Smooth muscle cell of the brain vasculature (primary cell): ENCODE data around the gene PLXDC1.
"Not testable (repeated sequence)": the region's sequence is repeated elsewhere in the genome, so short reads cannot be mapped to it uniquely, and the experiment has no call there.

Experiments
- DNase-seq: peaks from one replicate; pipeline ENCODE4 v3.0.0-alpha.2; 2012; ENCODE audit warnings: low read depth, low spot score

Gene PLXDC1

GRCh38 chr17:39064374-39064773 lies 87.1 kb downstream of the PLXDC1 start:
- no peak for DNase-seq

- DNase-seq = no peak
Measured at GRCh38 chr17:39063681-39064069, 87.8 kb downstream of the PLXDC1 start.

- no peak for DNase-seq
Measured at GRCh38 chr17:39062846-39063680, 88.4 kb downstream of the PLXDC1 start.

- DNase-seq = no peak
Measured at GRCh38 chr17:39058524-39058923, 92.9 kb downstream of the PLXDC1 start.

- DNase-seq = no peak
Measured at GRCh38 chr17:39057701-39058206, 93.7 kb downstream of the PLXDC1 start.

- no peak for DNase-seq
Measured at GRCh38 chr17:39054111-39054645, 97.3 kb downstream of the PLXDC1 start.

- DNase-seq = not testable (repeated sequence)
Measured at GRCh38 chr17:39052423-39052822, 99.0 kb downstream of the PLXDC1 start.

- no peak for DNase-seq
Measured at GRCh38 chr17:39051001-39051585, 100.3 kb downstream of the PLXDC1 start.

DNA sequence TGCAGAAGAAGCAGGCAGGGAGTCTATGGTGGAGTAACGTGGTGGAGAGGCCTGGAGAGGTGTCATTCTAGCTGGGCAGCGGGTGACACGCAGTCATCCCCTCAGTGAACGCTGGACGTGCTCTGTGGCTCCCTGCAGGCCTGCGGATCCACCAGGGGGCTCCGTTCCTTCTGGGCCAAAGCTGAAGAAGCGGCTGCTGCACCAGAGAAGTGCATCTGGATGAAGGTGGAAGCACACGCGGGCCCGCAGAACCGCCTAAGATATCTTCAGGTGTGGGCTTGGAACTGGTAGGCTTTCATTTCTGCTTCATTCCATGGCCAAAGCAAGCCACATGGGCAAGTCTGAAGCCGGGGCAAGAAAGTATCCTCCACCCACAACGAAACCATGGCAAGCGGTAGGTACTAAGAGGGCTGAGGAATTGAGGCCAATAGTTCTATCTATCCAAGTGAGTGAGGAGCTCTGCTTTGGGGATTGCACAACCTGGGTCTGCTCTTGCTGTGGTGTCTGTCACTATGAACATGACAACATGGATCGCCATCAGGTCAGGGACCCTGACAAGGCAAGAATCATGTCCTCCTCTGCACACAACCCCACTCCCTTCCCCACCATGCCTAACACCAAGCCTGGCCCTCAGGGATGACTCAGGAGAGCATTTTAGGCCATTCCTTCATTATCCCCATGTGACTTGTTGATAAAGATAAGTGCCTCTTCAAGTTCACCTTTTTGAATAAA lies 105.3 kb downstream of the PLXDC1 start:
- DNase-seq = no peak

GRCh38 chr17:39036009-39036408 lies 115.4 kb downstream of the PLXDC1 start:
- DNase-seq = no peak

DNA sequence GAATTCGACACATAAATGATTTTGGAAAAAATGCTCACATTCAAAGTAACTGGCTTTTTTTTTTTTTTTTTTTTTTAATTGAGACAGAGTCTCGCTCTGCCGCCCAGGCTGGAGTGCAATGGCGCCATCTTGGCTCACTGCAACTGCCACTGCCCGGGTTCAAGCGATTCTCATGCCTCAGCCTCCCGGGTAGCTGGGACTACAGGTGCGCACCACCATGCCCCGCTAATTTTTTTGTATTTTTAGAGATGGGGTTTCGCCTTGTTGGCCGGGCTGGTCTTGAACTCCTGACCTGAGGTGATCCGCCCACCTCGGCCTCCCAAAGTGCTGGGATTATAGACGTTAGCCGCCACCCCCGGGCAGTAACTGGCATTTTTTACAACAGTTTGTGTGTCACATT lies 115.9 kb downstream of the PLXDC1 start:
- DNase-seq = not testable (repeated sequence)

GRCh38 chr17:39028690-39029089 lies 122.7 kb downstream of the PLXDC1 start:
- no peak for DNase-seq

- DNase-seq = no peak
Measured at GRCh38 chr17:39027455-39028035, 123.9 kb downstream of the PLXDC1 start.

GRCh38 chr17:39026980-39027451 lies 124.4 kb downstream of the PLXDC1 start:
- no peak for DNase-seq

- DNase-seq = not testable (repeated sequence)
Measured at GRCh38 chr17:39026346-39026745, 125.1 kb downstream of the PLXDC1 start.

GRCh38 chr17:39022924-39023323 lies 128.5 kb downstream of the PLXDC1 start:
- DNase-seq = no peak

DNA sequence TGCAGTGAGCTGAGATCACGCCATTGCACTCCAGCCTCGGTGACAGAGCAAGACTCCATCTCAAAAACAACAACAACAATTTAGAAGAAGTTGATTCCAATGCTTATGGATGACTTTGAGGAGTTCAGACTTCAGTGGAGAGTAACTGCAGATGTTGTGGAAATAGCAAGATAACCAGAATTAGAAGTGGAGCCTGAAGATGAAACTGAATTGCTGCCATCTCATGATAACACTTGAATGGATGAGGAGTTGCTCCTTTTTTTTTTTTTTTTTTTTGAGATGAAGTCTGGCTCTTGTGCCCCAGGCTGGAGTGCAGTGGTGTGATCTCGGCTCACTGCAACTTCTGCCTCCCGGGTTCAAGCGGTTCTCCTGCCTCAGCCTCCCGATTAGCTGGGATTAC lies 131.4 kb downstream of the PLXDC1 start:
- not testable (repeated sequence) for DNase-seq

GRCh38 chr17:39018267-39019134 lies 132.9 kb downstream of the PLXDC1 start:
- DNase-seq = no peak

DNA sequence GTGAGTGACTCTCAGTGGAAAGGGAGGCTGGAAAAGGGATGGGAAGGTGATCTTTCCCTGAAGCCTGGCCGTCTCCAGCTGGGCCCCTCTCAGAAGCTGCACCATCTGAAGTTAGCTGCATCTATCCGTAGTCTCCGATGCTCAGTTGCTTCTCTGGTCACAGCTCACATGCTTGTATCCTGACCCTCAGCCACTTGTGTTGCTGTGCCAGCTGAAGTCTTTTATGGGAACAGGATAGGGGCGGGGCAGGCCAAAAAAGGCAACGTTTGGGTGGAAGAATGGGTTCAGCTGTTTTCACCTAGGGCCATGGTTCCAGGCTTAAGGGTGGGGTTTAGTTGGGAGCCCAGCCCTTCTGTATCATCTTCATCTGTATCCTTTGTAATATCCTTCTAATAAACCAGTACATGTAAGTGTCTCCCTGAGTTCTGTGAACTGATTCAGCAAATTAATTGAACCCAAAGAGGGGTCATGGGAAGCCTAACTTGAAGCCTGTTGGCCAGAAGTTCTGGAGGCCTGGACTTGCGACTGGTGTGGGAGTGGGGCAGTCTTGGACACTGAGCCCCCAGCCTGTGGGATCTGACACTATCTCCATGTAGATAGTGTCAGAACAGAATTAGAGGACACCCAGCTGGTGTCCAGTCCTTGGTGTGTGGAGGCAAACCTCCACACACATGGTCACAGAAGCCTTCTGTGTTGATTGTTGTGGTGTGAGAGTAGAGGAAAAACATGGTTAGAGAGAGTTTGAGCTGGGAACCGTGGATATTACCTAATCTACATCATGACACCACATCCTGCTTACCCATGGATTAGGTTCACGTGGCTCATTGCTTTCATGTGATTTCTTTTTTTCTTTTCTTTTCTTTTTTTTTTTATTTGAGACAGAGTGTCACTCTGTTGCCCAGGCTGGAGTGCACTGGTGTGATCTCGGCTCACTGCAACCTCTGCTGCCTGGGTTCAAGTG lies 135.0 kb downstream of the PLXDC1 start:
- DNase-seq = no peak
